Neural progenitor cell (in vitro differentiated cells): ENCODE measurements around the gene DNAH5. TPM values are rescaled to one million over a fixed set of nuclear protein-coding genes. Genes with fewer than 3 reads are reported as not detected.

Experiments
- DNase-seq: peaks from one replicate; pipeline ENCODE4 v3.0.0-alpha.2; 2016; ENCODE audit warnings: low spot score
- H2AFZ ChIP-seq: fragments of 200-600 bp; sonication (generic); replicated peaks from 2 replicates; pipeline ENCODE4 v1.6.1; 2016; ENCODE audit warnings: antibody characterized with exemption
- H3F3A ChIP-seq: fragments of 200-600 bp; sonication (generic); 2 replicates; pipeline ENCODE4 v1.6.1; 2016; ENCODE audit warnings: antibody characterized with exemption, low read depth
- H3K27ac ChIP-seq: fragments of 200-600 bp; sonication (generic); 2 replicates; pipeline ENCODE4 v1.5.1; 2016; ENCODE audit warnings: mild to moderate bottlenecking
- H3K27me3 ChIP-seq: fragments of 200-600 bp; sonication (generic); 2 replicates; pipeline ENCODE4 v1.6.1; 2016; ENCODE audit warnings: mild to moderate bottlenecking, moderate library complexity
- H3K36me3 ChIP-seq: fragments of 200-600 bp; sonication (generic); 2 replicates; pipeline ENCODE4 v1.5.1; 2016
- H3K4me1 ChIP-seq: fragments of 200-600 bp; sonication (generic); 2 replicates; pipeline ENCODE4 v1.6.1; 2016; ENCODE audit warnings: mixed run types
- H3K4me2 ChIP-seq: fragments of 200-600 bp; sonication (generic); 2 replicates; pipeline ENCODE4 v1.6.1; 2016
- H3K4me3 ChIP-seq: fragments of 200-600 bp; sonication (generic); 2 replicates; pipeline ENCODE4 v1.5.1; 2016
- H3K79me2 ChIP-seq: fragments of 200-600 bp; sonication (generic); 2 replicates; pipeline ENCODE4 v1.6.1; 2016; ENCODE audit warnings: low read depth
- H3K9ac ChIP-seq: fragments of 200-600 bp; sonication (generic); 2 replicates; pipeline ENCODE4 v1.6.1; 2016
- H3K9me3 ChIP-seq: fragments of 200-600 bp; sonication (generic); 2 replicates; pipeline ENCODE4 v1.5.1; 2016; ENCODE audit warnings: low read depth
- H4K20me1 ChIP-seq: fragments of 200-600 bp; sonication (generic); 2 replicates; pipeline ENCODE4 v1.6.1; 2016; ENCODE audit warnings: low read depth
- H3K27ac Mint-ChIP-seq: 3 replicates; pipeline ENCODE4 v1.8.0; 2021; ENCODE audit warnings: mixed read lengths
- H3K27me3 Mint-ChIP-seq: 2 replicates; pipeline ENCODE4 v1.8.0; 2022; ENCODE audit warnings: low read depth, mild to moderate bottlenecking, inconsistent platforms, moderate library complexity, mixed read lengths; ENCODE audit not compliant: insufficient read depth
- H3K36me3 Mint-ChIP-seq: 3 replicates; pipeline ENCODE4 v1.8.0; 2021; ENCODE audit warnings: mixed read lengths
- H3K4me1 Mint-ChIP-seq: 3 replicates; pipeline ENCODE4 v1.8.0; 2021; ENCODE audit warnings: mixed read lengths
- H3K4me3 Mint-ChIP-seq: 3 replicates; pipeline ENCODE4 v1.8.0; 2021; ENCODE audit warnings: mild to moderate bottlenecking, moderate library complexity, mixed read lengths
- H3K9me3 Mint-ChIP-seq: 3 replicates; pipeline ENCODE4 v1.8.0; 2020; ENCODE audit warnings: mixed read lengths
- EZH2 ChIP-seq: fragments of 200-600 bp; sonication (generic); IDR thresholded peaks from 2 replicates; pipeline ENCODE4 v1.6.1; 2017; ENCODE audit warnings: antibody characterized with exemption, mild to moderate bottlenecking, moderate library complexity
- EZH2phosphoT487 ChIP-seq: fragments of 200-600 bp; sonication (generic); IDR thresholded peaks from 2 replicates; pipeline ENCODE4 v1.6.1; 2017; ENCODE audit warnings: antibody characterized with exemption
- total RNA-seq: library from RNA; depleted of rRNA; stranded (reverse); fragments of >200 nt; gene quantifications from 2 replicates; pipeline ENCODE4 v1.2.3, GENCODE V29; 2015; ENCODE audit warnings: low replicate concordance
- TF ChIP-seq, protein P1 (sequence below): fragments of 200-600 bp; sonication (generic); IDR thresholded peaks from 2 replicates; pipeline ENCODE4 v1.5.1; 2017; ENCODE audit warnings: antibody characterized with exemption, mild to moderate bottlenecking

The DNAH5 gene
- total RNA-seq, 1 donor from 2014 or later: 0.39 TPM

DNA sequence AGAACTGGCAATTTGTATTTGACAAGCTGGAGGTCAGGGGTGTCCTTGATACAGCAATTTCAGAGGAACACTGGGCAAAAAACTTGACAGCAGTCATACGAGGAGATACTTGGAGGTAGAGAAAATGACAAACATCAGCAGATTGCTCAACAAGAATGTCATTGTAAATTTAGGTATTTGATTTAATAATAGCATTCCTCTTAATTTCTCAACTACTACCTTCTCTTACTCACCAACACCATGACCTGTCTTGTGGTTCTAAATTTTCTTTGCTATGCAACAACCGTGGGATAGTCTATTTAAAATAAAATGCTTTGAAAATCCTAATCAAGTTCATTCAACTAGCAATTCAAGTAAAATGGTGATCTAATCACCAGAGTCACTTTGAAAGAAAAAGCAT lies 128.4 kb downstream of the DNAH5 start:
- no peaks in the 10 kb centered on the region for H3K36me3 Mint-ChIP-seq

DNA sequence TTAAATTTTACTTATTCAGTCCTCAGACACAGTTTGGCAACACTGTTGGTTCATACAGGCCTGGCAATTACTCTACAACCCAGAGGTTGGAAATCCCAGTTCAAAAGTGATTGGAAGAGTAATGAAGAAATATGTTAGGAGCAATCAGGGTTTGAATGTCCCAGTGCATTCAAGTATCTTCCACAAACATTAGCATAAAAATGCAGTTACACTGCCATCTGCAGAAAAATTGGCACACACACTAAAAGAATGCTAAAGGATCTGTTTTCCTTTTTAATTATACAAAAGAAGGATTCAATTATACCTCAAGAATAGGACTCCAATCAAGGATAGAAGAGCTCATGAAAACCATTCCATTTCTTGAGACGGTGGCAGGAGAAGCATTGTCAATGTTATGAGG lies 130.2 kb downstream of the DNAH5 start:
- Mint-ChIP-seq H3K27ac (no peak overlapping the region), H3K4me1 (peaks cover 3% of the 10 kb centered on the region), H3K36me3 (no peaks in the 10 kb centered on the region), H3K9me3 (no peaks in the 10 kb centered on the region), H3K4me3 (no peak overlapping the region), H3K27me3 (peaks cover 1% of the 10 kb centered on the region)
- Histone ChIP-seq H3K4me3 (no peak overlapping the region), H3F3A (no peaks in the 10 kb centered on the region), H3K4me2 (no peak overlapping the region), H4K20me1 (no peaks in the 10 kb centered on the region), H3K27ac (no peak overlapping the region), H2AFZ (no peak overlapping the region), H3K9me3 (no peaks in the 10 kb centered on the region), H3K9ac (no peak overlapping the region), H3K4me1 (no peaks in the 10 kb centered on the region), H3K27me3 (no peaks in the 10 kb centered on the region), H3K36me3 (no peaks in the 10 kb centered on the region), H3K79me2 (no peaks in the 10 kb centered on the region)
- no peak for DNase-seq
- TF ChIP-seq, protein P1, sequence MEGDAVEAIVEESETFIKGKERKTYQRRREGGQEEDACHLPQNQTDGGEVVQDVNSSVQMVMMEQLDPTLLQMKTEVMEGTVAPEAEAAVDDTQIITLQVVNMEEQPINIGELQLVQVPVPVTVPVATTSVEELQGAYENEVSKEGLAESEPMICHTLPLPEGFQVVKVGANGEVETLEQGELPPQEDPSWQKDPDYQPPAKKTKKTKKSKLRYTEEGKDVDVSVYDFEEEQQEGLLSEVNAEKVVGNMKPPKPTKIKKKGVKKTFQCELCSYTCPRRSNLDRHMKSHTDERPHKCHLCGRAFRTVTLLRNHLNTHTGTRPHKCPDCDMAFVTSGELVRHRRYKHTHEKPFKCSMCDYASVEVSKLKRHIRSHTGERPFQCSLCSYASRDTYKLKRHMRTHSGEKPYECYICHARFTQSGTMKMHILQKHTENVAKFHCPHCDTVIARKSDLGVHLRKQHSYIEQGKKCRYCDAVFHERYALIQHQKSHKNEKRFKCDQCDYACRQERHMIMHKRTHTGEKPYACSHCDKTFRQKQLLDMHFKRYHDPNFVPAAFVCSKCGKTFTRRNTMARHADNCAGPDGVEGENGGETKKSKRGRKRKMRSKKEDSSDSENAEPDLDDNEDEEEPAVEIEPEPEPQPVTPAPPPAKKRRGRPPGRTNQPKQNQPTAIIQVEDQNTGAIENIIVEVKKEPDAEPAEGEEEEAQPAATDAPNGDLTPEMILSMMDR: no peak
- TF ChIP-seq EZH2phosphoT487 (no peak), EZH2 (no peak)

More for the DNA sequence above, 128.4 kb downstream of the DNAH5 start:
- Histone ChIP-seq H3K36me3 (no peaks in the 10 kb centered on the region), H3K27me3 (no peaks in the 10 kb centered on the region), H3K27ac (no peak overlapping the region), H4K20me1 (no peaks in the 10 kb centered on the region), H3K4me1 (no peaks in the 10 kb centered on the region), H2AFZ (no peak overlapping the region), H3K4me2 (no peak overlapping the region), H3K4me3 (no peak overlapping the region), H3F3A (no peaks in the 10 kb centered on the region), H3K9ac (no peak overlapping the region), H3K9me3 (no peaks in the 10 kb centered on the region), H3K79me2 (no peaks in the 10 kb centered on the region)
- H3K27me3 Mint-ChIP-seq: peaks cover 5% of the 10 kb centered on the region
- no peak overlapping the region for H3K27ac Mint-ChIP-seq
- peaks cover 3% of the 10 kb centered on the region for H3K4me1 Mint-ChIP-seq
- no peak for DNase-seq
- H3K4me3 Mint-ChIP-seq: no peak overlapping the region
- TF ChIP-seq EZH2phosphoT487: no peak
- TF ChIP-seq EZH2: no peak
- TF ChIP-seq, protein P1: no peak
- no peaks in the 10 kb centered on the region for H3K9me3 Mint-ChIP-seq

DNA sequence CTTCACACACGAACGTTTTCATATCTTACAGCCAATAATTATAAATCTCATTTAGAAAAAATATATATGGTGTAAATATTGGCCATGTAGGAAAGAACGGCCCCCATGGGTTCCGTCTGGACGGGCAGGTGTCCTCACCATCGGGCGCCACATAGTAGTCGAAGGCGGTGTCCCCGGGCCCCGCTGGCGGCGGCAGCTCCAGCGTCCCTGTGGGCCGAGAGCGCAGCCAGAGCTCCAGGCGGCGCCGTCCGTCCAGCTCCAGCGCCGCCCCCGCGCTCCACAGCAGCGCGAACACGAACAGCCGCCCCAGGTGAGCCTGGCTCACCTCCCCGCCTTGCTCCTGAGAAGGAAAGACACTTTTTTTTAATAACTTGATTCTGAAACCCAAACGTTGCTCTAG lies 134.6 kb downstream of the DNAH5 start:
- H3K27ac ChIP-seq: no peak overlapping the region
- no peak overlapping the region for H3K9ac ChIP-seq
- TF ChIP-seq EZH2phosphoT487 (no peak), EZH2 (no peak)
- TF ChIP-seq, protein P1: no peak
- H3F3A ChIP-seq: no peaks in the 10 kb centered on the region
- H3K9me3 Mint-ChIP-seq: no peaks in the 10 kb centered on the region
- no peaks in the 10 kb centered on the region for H3K27me3 Mint-ChIP-seq
- H3K36me3 ChIP-seq: no peaks in the 10 kb centered on the region
- no peak overlapping the region for H3K4me3 Mint-ChIP-seq
- H3K36me3 Mint-ChIP-seq: no peaks in the 10 kb centered on the region
- no peaks in the 10 kb centered on the region for H3K9me3 ChIP-seq
- DNase-seq: no peak
- no peak overlapping the region for H3K4me3 ChIP-seq
- H3K4me1 Mint-ChIP-seq: peaks cover 3% of the 10 kb centered on the region
- H4K20me1 ChIP-seq: no peaks in the 10 kb centered on the region
- no peaks in the 10 kb centered on the region for H3K4me1 ChIP-seq
- no peak overlapping the region for H3K4me2 ChIP-seq
- no peak overlapping the region for H3K27ac Mint-ChIP-seq
- no peaks in the 10 kb centered on the region for H3K27me3 ChIP-seq
- H2AFZ ChIP-seq: no peak overlapping the region
- H3K79me2 ChIP-seq: no peaks in the 10 kb centered on the region
